DMS153 treated with DMSO at 0.1 percent for 48 hours (cell line): ENCODE data around the gene FGF21.

Experiments used
- DNase-seq: peaks from one replicate; lab custom pipeline; 2025; ENCODE audit not compliant: unreplicated experiment; lab: John Stamatoyannopoulos, UW

FGF21 gene

DNA sequence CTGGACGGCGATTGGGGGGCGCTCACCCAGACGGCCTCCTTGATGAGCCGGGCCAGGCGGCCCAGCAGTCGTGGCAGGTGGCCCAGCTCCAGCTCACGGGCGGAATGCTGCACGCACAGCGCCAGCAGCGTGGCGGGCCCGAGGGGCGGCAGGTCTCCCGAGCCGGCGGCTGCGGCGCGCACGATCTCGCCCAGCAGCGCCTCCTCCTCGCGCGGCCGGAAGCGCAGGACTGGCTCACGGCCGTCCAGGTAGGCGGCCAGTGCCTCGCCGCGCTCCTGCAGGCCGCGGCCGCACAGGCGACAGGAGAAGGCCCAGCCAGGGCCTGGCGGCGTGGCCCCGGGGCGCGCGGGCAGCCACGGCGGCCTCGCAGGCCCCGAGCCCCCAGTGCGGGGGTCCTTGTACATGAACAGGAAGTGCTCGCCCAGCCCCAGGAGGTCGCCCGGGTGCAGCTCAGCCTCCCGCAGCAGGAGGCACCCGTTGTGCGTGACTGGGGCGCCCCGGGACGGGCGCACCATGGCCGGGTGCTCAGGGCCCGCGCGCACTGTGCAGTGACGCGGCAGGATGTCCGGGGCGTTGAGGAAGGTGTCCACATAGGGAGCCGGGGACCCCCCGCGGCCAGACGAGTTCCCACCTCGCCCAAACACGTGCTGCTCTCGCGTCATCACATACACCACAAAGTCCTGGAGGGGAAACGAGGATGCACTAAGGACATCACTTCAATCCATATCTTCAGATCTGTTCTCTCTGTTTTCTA lies 26.2 kb upstream of the FGF21 start:
- no peak for DNase-seq

DNA sequence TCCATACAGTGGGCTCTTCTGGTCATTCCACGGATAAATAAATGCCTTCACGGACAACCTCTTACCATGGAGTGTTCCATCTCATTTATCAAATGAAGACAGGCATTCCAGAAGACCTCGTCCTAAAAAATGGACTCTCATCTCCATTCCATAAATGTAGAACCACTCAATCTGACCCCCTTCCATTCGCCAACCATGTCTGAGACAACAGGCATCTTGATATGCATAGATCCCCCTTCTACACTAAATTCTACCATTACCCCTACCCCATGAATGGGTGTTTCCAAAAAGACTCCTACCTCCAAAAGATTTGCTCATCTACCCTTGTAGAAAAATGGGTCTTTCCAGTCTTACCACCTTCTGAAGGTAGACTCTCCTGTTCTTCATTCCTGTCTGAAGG lies 23.9 kb upstream of the FGF21 start:
- no peak for DNase-seq

DNA sequence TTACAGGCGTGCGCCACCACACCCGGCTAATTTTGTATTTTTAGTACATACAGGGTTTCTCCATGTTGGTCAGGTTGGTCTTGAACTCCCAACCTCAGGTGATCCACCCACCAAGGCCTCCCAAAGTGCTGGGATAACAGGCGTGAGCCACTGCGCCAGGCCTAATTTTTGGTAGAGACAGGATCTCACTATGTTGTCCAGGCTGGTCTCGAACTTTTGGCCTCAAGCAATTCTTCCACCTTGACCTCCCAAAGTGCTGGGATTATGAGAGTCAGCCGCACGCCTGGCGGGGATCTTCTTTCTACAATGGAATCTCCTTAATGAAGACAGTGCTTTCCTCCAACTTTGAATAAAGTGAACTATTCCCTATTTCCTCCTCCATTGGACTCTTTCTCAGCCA lies 20.7 kb upstream of the FGF21 start:
- no peak for DNase-seq

DNA sequence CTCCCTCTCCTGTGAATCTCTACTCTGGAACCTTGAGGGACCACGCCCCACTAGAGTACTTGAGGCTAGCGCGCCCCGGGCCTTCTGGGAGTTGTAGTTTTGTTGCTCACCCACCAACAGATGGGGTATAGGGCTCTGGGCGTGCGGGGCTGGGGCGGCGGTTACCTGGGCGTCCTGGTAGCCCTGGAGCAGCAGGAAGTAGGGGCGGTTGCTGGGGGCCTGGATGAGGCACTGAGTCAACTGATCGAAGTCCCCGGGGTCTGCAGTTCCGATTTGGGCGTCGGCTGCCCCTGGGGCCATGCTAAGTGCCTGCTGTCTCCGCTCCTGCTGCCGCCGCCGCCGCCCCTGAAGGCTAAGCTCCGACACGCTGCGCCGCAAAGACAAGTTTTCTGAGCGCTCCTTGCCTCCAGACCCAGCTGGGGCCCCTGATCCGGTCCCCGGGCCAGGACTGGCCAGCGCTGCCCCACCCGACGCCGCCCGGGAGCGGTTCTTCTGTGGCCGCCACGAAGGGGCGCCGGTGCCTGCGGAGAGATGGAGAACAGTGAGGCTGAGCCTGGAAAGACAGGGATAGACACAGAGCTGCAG lies 20.2 kb upstream of the FGF21 start:
- DNase-seq, result no peak

DNA sequence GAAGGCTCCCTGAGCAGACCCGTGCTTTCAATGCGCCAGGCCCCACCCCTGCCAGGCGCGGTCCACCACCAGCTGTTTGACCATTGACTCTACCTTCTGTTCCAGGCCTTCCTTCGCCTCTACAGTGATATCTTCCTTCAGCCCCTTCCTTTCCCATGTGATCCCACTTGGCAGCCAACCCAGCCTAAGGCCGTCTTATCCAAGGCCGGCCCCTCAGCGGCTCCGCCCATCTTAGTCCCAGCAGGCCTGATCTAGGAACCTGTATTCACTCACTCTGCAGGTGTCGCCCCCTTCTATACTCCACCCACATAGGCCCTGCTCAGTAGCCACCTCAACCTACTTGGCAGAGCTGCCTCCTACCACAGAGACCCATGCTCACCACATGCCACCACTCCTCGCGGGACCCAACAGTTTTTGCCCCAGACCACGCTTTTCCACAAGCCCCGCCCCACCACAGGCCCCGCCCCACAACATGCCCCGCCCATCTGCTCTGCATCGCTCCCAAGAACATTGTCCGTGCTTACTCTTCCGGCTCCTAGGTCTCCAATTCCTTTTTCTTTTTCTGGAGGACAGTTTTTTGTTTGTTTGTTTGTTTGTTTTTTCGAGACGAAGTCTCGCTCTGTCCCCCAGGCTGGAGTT lies 17.8 kb upstream of the FGF21 start:
- no peak for DNase-seq

DNA sequence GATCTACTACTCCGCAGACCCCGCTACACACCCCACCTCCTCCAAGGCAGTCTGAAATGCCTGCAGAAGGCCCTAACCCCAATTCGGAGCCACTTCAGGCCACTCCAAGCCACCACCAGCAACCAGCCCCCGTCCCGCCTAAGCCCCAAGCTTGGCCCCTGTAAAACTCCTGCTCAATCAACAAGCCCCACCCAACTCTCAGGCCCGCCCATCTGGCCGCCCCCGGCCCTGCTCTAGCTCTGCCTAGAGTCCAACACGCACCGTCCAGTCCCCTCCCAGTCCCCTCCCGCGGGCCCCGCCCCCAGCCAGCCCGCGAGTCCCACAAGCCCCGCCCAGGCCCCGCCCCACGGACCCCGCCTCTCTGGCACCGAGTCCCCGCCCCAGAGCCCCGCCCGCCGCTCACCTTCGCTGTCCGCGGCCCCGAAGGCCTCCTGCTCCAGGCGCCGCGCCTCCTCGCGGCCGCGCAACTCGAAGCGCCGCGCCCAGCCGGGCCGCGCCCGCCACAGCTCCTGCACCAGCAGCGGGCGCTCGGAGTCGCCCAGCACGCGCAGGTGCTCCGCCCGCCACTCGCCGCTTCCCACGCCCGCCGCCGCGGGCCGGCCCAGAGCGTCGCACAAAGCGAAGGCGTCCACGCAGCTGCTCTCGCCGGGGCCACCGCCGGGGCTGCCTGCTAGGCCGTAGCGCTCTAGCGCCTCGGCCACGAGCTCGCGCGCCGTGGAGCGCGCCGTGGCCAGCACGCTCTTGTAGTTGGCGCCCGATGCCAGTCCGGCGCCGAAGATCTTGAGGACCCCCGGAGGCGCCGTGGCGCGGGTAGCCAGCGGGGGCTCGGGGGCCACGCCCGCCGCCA lies 16.5 kb upstream of the FGF21 start:
- DNase-seq, result peak; percentile 77

DNA sequence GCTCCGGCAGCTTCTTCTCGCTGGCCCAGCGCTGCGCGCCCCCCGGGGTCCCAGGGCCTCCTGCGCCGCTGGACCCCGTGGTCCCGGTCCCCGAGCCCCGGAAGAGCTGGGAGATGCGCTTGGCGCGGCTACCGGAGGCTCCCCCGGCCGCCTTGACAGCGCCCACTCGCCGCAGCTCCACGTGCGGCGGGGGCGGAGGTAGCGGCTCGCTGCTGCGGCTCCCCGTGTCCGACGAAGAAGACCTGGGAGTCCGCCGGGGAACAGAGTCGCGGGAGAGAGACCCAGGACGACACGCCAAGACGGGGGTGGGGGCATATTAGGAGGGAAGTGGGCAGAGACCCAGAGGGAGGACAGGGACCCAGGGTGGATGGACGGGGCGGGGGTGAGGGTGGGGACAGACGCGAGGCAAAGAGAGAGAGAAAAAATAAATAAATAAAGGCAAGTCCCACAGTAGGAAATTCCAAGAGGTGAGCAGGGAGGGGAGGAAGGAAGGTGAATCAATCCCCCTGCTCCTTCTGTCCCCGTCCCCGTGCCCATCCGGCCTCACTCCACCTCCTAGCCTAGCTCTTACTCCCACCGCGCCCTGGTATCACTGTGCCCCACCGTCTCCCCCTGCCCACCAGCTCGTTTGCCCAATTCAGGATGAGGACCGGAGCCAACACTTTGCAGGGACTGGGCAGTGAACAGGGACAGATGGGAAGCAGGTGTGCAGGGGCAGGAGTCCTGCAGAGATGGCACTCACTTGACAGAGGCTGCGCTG lies 15.7 kb upstream of the FGF21 start:
- DNase-seq, result no peak

DNA sequence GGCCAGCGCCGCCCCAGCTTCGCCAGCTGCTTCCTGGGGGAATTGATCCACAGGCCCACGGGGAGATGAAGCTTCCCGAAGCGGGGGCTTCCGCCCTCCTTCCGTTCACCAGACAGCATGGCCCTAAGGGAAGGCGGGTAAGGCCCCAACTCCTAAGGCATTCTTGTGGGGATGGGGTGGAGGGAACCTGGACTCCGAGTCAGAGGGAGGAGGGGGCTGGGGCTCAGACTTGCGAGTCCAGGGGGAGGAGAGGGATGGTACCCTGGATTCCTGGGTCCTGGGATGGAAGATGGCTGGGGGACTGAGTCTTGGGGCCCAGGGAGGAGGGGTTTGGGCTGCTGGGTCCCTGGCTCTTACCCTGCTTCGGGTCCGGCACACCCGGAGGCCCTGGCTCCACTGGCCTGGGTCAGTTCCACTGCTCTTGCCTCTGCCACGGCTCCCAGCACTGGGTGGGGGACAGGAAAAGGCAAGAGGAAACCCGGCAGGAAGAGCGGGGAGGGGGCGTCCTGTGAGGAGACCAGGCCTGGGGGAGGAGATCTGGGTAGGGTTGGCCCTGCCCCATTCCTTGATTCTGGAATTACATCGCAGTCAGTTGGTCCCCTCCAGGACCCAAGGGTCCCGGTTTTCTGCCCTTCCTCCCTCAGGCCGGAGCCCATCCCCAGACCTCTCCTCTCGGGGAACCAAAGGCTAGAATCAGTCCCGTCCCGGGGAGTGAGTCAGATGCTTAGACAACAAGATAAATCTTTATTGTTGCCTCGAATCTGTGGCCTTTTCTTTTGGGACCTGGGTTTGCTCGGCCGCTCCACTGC lies 15.0 kb upstream of the FGF21 start, which contains the start of gene RASIP1:
Gene RASIP1 (minus strand): TSS at position 447 of the 809 bp plus-strand sequence. CDS start 328 bp downstream, at position 119.
- DNase-seq, result no peak

DNA sequence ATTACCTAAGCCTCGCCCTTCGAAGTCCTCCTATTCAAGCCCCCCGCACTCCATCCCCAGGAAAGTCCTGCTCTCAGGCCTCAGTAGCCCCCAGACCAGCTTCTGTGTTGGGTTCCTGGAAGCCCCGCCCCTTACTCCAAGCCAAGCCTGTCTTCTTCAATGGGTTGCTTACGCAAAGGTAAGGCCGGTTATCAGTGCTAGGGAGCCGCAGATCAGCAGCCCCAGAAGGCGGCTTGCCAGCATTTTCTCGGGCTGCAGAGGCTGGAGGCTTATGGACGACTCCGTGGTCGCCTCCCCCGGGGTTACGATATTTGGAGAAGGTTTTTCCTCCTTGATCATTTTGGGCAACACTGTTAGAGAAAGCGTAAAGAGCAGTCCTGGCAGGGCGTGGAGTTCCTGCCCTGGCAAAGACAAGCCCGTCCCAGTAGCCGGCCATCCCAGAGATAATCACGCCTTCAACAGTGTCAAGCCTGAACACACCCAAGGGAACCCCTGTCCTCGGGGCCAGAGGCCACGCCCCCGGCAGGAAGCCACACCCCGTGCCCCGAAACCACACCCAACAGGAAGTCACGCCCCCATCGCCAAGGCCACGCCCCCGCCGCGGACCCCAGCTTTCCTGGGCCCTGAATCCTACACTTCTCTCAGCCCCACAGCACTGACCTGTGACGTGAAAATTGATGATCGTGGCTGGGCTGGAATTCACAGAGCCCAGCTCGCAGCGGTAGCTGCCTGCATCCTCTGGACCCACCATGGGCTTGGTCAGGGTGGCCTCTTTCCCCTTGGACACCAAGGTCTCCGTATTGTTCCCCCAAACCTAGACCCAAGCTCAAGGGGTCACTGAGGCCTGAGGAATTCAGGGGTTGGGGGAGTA lies 14.0 kb upstream of the FGF21 start:
- peak; percentile 66 for DNase-seq

DNA sequence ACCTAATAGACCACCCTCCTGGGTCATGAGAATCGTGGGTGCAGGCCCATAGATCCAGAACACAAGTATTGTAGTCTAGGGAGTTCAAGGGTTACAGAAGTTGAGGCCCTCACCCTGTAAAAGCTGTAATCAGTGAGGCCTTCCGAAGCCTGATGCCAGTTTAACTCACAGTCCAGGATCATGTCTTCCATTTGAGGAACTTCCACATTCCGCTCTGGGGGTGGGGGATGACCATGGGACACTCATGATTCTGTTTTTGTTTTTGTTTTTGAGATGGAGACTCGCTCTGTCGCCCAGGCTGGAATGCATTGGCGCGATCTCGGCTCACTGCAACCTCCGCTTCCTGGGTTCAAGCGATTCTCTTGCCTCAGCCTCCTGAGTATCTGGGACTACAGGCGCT lies 13.2 kb upstream of the FGF21 start:
- DNase-seq, result no peak

DNA sequence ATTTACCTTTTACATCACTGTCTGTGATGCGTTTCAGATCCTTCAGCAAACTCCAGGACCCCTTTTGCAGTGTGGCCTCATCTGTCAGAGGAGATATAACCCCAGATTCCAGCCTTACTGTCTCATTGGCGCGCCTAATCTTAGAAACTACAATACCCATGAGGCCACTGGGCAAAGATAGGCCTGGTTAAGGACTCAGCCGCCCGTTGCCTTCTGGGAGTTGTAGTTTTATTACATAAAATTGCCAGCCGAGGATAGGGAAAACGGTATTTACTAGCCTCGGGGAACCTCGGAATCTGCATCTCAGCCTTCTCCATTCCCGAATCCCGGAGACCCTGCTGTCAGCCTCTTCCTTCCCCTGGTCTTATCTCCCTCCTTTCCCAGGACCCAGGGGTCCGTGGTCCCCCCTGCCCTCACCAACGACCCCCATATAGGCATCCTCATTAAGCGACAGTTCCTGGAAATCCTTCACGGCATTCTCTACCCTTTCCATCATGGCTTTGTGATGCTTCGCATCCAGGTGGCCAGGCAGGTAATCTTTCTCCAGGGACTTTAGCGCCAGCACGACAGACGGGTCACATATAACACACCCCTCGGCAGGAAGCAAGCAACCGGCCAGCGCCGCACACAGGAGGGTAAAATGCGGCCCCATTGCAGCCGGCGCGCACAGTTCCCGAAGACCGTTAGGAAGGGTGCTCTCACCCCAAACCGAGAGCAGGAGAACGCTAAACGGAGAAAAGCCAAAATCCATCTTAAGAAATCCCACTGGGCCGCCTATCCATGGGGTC lies 9.9 kb upstream of the FGF21 start:
- DNase-seq, result peak; percentile 70

DNA sequence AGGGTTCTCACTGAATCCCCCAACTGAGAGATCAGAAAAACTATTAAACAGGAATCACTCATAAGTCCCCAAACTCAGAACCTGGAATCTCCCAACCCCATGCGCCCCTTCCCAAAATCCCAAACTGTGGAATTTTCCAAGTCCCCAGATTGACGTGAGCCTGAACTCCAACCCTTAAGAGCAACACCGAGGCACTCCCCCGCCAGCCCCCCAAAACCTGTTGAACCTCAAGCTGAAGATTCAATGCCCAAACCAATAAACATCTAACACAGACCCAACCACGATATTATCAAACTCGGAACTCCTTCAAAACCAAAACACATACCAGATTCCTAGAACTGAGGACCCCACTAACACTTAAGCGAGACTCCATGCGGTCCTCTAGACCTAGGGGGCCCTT lies 9.2 kb upstream of the FGF21 start:
- DNase-seq, result no peak

DNA sequence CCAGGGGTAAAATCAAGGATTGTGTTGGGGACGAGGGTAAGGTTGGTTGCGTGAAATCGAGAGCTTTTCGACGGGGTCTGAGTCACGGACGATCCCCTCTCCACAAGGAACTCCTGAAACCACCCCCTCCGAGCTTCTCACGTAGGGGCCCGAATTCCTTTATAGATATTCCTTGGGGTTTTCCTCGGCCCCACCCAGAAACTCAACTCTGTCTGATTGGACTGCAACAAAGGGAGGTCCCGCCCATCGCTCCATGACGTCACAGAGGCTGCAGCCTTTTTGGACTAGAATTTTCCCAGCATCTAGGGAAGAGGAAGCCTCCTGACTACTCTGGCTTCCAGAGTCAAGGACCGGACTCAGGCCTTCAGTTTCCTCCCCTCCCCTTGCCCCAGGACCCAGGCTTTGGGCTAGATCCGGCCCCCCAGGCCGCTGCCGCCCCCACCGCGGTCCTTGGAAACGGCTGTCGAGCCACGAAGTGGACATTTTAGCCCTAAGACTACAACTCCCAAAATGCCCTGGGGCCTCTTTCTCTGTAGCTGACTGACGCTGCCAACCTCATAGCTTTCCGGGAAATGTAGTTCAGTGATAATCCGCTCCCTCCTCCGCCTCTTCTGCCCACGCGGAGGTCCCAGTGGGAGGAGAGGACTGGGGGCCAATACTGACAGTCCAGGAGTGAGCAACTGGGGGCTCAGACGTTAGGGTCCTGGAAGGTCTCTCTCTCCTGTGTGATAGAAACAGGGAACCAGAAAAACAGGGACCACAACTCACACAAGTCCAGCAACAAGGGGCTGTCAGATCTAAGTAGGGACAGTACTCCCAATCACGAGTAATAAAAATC lies 8.4 kb upstream of the FGF21 start, which contains the start of gene IZUMO1:
Gene IZUMO1 (minus strand): TSS at position 172 of the 838 bp plus-strand sequence. CDS start 1,050 bp downstream, outside the sequence.
- peak; percentile 82 for DNase-seq

DNA sequence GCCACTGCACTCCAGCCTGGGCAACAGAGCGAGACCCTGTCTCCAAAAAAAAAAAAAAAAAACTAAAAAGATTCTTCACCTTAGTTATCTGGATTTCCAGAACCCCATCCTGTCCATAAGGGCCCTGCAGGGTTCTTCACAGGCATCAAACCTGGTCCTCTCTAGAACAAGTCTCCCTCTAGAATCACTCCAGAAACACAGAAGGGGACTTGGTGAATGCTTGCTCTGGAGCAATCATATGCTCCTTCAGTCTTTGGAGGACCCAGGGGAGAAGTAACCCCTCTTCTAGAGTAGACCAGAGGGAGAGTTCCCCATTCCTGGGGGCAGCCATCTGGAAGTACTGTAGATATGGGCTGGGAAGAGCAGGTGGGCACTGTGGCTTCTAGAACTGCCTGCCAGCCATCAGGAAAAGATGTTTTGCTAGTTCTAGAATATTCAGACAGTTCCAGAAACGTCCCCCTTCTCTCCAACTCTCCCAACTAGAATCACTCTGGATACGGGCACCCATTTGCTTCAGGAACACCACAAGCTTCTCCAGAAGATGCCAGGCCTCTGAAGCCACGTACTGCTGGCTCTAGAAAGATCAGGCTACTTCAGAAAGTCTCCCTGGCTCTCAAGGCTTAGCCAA lies 5.6 kb upstream of the FGF21 start:
- no peak for DNase-seq

DNA sequence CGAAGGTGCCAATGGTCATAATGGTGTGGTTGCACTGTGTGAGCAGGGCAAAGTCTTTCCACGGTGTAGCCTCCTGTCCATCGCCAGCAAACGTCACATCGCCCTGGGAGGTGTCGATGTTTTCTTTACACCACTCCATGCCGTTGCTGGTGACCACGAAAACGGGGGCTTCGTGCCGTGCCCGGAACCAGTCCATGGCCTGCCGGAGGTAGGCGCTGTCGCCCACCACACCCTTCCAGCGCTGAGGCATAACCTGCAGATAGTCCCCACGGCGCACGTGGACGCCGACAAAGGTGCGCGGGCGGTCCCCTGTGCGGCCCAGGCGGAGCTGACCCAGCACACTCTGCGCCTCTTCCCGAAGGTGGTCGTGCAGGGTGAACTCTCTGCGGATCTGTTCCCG lies 5.0 kb upstream of the FGF21 start:
- no peak for DNase-seq

DNA sequence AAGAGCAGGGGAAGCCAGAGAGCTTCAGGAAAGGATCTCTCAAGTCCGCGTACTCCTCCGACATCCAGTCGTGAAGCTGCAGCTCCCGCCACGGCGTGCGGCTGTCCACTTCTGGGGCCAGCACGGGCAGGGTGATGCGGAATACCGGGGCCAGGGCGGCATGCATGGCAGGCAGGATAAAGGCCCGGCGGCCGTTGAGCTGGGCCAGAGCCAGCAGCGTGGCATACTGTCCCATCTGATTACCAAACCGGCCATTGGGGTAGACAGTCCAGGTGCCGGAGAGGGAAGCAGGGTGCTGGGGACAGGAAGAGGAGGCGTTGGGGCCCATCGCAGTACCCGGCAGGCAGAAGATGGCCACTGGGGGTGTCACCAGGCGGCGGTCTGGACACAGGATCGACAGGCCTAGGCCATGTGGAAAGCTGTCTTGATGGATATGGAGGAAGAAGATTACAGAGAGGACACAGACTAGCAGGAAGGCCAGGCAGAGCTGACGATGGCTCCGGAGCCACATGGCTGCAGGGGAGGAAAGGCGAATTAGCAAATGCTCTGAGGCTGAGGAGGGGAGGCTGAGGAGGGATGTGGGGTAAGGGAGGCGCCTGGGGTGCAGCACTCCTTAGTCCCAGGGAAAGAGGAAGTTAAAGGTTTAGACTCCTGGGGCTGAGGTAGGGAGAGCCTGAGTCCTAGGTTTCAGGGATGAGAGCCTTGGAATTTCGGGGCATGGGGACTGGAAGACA lies 4.4 kb upstream of the FGF21 start:
- no peak for DNase-seq
